ENCODE measurements around the gene CLEC12A. TPM values are rescaled to one million over a fixed set of nuclear protein-coding genes. Genes with fewer than 3 reads are reported as not detected.

The CLEC12A gene
- total and polyA plus RNA-seq, 12 donors: 0.20 to 8.9 (median 0.85) TPM; not detected in 1

- no peaks in the 10 kb centered on the region for H3K36me3 ChIP-seq
- 85 to 86% methylated on average over 4 of the region's 4 CpGs for WGBS, 2 donors
- intact Hi-C loops (cut with DNase I): no loop called here
- H3K9me3 ChIP-seq: peaks cover 0 to 11% (median 0%) of the 10 kb centered on the region in 11 donors
- no peak for TF ChIP-seq CTCF (IDR thresholded peaks at IDR 0.05)
- no peaks in the 10 kb centered on the region for H3K4me1 ChIP-seq
- peaks cover 0 to 6% (median 0%) of the 10 kb centered on the region in 7 donors for H3K27me3 ChIP-seq
- H3K27ac ChIP-seq: no peak overlapping the region
- no peak overlapping the region for H3K4me3 ChIP-seq
- ATAC-seq (no peak), DNase-seq (no peak)
Observed at GRCh38 chr12:9992296-9992695, 21.1 kb downstream of the CLEC12A start.

GRCh38 chr12:9999016-9999415, 27.8 kb downstream of the CLEC12A start, which contains the start of gene CLEC1B:
CLEC1B (minus strand) TSS chr12:9999121; CDS start chr12:9999100, 21 bp downstream.
- no peaks in the 10 kb centered on the region for H3K36me3 ChIP-seq
- H3K4me1 ChIP-seq: peaks cover 0 to 3% (median 0%) of the 10 kb centered on the region in 9 donors
- no peak within 1 kb of the TSS for H3K4me3 ChIP-seq
- no peak for DNase-seq
- intact Hi-C loops (cut with DNase I): loop anchor here in 1 of 10 donors (2.0 kb wide), 1 partner anchor 40 kb away; no protein-coding TSS in a partner anchor
- WGBS, 2 donors: 88 to 89% methylated on average over 3 of the region's 3 CpGs
- no peak for TF ChIP-seq CTCF (IDR thresholded peaks at IDR 0.05)
- peaks cover 0 to under 1% (median 0%) of the 10 kb centered on the region in 11 donors for H3K9me3 ChIP-seq
- no peak within 1 kb of the TSS for H3K27ac ChIP-seq
- peaks cover 0 to under 1% (median 0%) of the 10 kb centered on the region in 7 donors for H3K27me3 ChIP-seq
- no peak for ATAC-seq

- no peak for ATAC-seq
- intact Hi-C loops (cut with DNase I): no loop called here
- no peak for TF ChIP-seq CTCF (IDR thresholded peaks at IDR 0.05)
Observed at GRCh38 chr12:10001171-10001776, 30.1 kb downstream of the CLEC12A start.

GRCh38 chr12:10012630-10013330, 41.6 kb downstream of the CLEC12A start:
- TF ChIP-seq CTCF (IDR thresholded peaks at IDR 0.05): no peak
- DNase-seq (no peak), ATAC-seq (no peak)
- H3K4me1 ChIP-seq: no peaks in the 10 kb centered on the region
- no peaks in the 10 kb centered on the region for H3K9me3 ChIP-seq
- H3K27ac ChIP-seq: no peak overlapping the region
- H3K27me3 ChIP-seq: peaks cover 0 to 29% (median 0%) of the 10 kb centered on the region in 7 donors
- WGBS, 2 donors: 70 to 73% methylated on average over 6 of the region's 6 CpGs
- intact Hi-C loops (cut with DNase I): loop anchor here in 1 of 10 donors (5.0 kb wide), 1 partner anchor 125 kb away; no protein-coding TSS in a partner anchor
- H3K36me3 ChIP-seq: no peaks in the 10 kb centered on the region
- no peak overlapping the region for H3K4me3 ChIP-seq

More at GRCh38 chr12:10001171-10001776, 30.1 kb downstream of the CLEC12A start:
- DNase-seq: no peak
- H3K4me1 ChIP-seq: peaks cover 0 to 3% (median 0%) of the 10 kb centered on the region in 9 donors
- peaks cover 0 to 5% (median 0%) of the 10 kb centered on the region in 11 donors for H3K9me3 ChIP-seq
- H3K27me3 ChIP-seq: no peaks in the 10 kb centered on the region
- H3K27ac ChIP-seq: no peak overlapping the region
- H3K4me3 ChIP-seq: no peak overlapping the region
- no peaks in the 10 kb centered on the region for H3K36me3 ChIP-seq
- whole genome bisulfite sequencing, 2 donors: 38 to 50% methylated on average over 4 of the region's 4 CpGs

Measured in heart right ventricle (tissue), 16 donors.